ENCODE measurements around the gene GRM4.

The GRM4 gene

GRCh38 chr6:34147906-34148630 lies 2.2 kb upstream of the GRM4 start:
- no peak overlapping the region for H3K4me2 ChIP-seq (ENCODE audit: low read depth, low read length, poor library complexity, severe bottlenecking)
- no peak overlapping the region for H3K9ac ChIP-seq (ENCODE audit: low read length)
- no peaks in the 10 kb centered on the region for H3K9me3 ChIP-seq (ENCODE audit: insufficient read depth, low read length)
- no peaks in the 10 kb centered on the region for H3K9me2 ChIP-seq (replicated peaks; ENCODE audit: insufficient read depth, low read length)
- no peaks in the 10 kb centered on the region for H3K27me3 ChIP-seq (ENCODE audit: low read length)
- no peak overlapping the region for H2AFZ ChIP-seq (ENCODE audit: low read depth, low read length, severe bottlenecking)
- H3K36me3 ChIP-seq (ENCODE audit: low read length): no peaks in the 10 kb centered on the region
- H3K27ac ChIP-seq (ENCODE audit: low read depth, low read length): no peak overlapping the region
- H3K79me2 ChIP-seq (ENCODE audit: insufficient read depth, low read length): no peaks in the 10 kb centered on the region
- H3K4me3 ChIP-seq (ENCODE audit: insufficient read depth, low read length, poor library complexity, severe bottlenecking): no peak overlapping the region
- no peaks in the 10 kb centered on the region for H3F3A ChIP-seq (ENCODE audit: insufficient read depth)
- TF ChIP-seq EZH2phosphoT487 (conservative IDR thresholded peaks at IDR 0.05; ENCODE audit: low read length) (no peak), CTCF (IDR thresholded peaks at IDR 0.05; ENCODE audit: insufficient read depth, low read length, poor library complexity, severe bottlenecking) (no peak)
- no peaks in the 10 kb centered on the region for H4K20me1 ChIP-seq (ENCODE audit: low read depth, low read length)

GRCh38 chr6:34146801-34147592 lies 1.1 kb upstream of the GRM4 start:
- no peaks in the 10 kb centered on the region for H4K20me1 ChIP-seq (ENCODE audit: low read depth, low read length)
- H3K27ac ChIP-seq (ENCODE audit: low read depth, low read length): no peak overlapping the region
- H3K4me2 ChIP-seq (ENCODE audit: low read depth, low read length, poor library complexity, severe bottlenecking): no peak overlapping the region
- H3K27me3 ChIP-seq (ENCODE audit: low read length): no peaks in the 10 kb centered on the region
- H3K4me3 ChIP-seq (ENCODE audit: insufficient read depth, low read length, poor library complexity, severe bottlenecking): no peak overlapping the region
- no peaks in the 10 kb centered on the region for H3K9me3 ChIP-seq (ENCODE audit: insufficient read depth, low read length)
- no peaks in the 10 kb centered on the region for H3K36me3 ChIP-seq (ENCODE audit: low read length)
- TF ChIP-seq EZH2phosphoT487 (conservative IDR thresholded peaks at IDR 0.05; ENCODE audit: low read length) (no peak), CTCF (IDR thresholded peaks at IDR 0.05; ENCODE audit: insufficient read depth, low read length, poor library complexity, severe bottlenecking) (no peak)
- no peak overlapping the region for H3K9ac ChIP-seq (ENCODE audit: low read length)
- no peak overlapping the region for H2AFZ ChIP-seq (ENCODE audit: low read depth, low read length, severe bottlenecking)
- H3K9me2 ChIP-seq (replicated peaks; ENCODE audit: insufficient read depth, low read length): no peaks in the 10 kb centered on the region
- H3F3A ChIP-seq (ENCODE audit: insufficient read depth): no peaks in the 10 kb centered on the region
- no peaks in the 10 kb centered on the region for H3K79me2 ChIP-seq (ENCODE audit: insufficient read depth, low read length)

- Histone ChIP-seq H3K79me2 (ENCODE audit: insufficient read depth, low read length) (no peaks in the 10 kb centered on the region), H3K4me3 (ENCODE audit: insufficient read depth, low read length, poor library complexity, severe bottlenecking) (no peak overlapping the region), H3F3A (ENCODE audit: insufficient read depth) (no peaks in the 10 kb centered on the region), H3K4me2 (ENCODE audit: low read depth, low read length, poor library complexity, severe bottlenecking) (no peak overlapping the region), H3K27me3 (ENCODE audit: low read length) (no peaks in the 10 kb centered on the region), H3K27ac (ENCODE audit: low read depth, low read length) (no peak overlapping the region), H3K9me2 (replicated peaks; ENCODE audit: insufficient read depth, low read length) (no peaks in the 10 kb centered on the region), H3K9me3 (ENCODE audit: insufficient read depth, low read length) (no peaks in the 10 kb centered on the region), H3K36me3 (ENCODE audit: low read length) (no peaks in the 10 kb centered on the region), H2AFZ (ENCODE audit: low read depth, low read length, severe bottlenecking) (no peak overlapping the region), H4K20me1 (ENCODE audit: low read depth, low read length) (no peaks in the 10 kb centered on the region), H3K9ac (ENCODE audit: low read length) (no peak overlapping the region)
- no peak for TF ChIP-seq EZH2phosphoT487 (conservative IDR thresholded peaks at IDR 0.05; ENCODE audit: low read length)
- no peak for TF ChIP-seq CTCF (IDR thresholded peaks at IDR 0.05; ENCODE audit: insufficient read depth, low read length, poor library complexity, severe bottlenecking)
Observed at GRCh38 chr6:34145161-34146020, 496 bp downstream of the GRM4 start.

Measured in SU-DHL-6 (cell line).